Measurements from ENCODE around the gene TTC28. TPM values are rescaled to one million over a fixed set of nuclear protein-coding genes. Genes with fewer than 3 reads are reported as not detected.

TTC28 gene
- total RNA-seq, 1 donor from 2014 or later = 16.4 TPM

DNA sequence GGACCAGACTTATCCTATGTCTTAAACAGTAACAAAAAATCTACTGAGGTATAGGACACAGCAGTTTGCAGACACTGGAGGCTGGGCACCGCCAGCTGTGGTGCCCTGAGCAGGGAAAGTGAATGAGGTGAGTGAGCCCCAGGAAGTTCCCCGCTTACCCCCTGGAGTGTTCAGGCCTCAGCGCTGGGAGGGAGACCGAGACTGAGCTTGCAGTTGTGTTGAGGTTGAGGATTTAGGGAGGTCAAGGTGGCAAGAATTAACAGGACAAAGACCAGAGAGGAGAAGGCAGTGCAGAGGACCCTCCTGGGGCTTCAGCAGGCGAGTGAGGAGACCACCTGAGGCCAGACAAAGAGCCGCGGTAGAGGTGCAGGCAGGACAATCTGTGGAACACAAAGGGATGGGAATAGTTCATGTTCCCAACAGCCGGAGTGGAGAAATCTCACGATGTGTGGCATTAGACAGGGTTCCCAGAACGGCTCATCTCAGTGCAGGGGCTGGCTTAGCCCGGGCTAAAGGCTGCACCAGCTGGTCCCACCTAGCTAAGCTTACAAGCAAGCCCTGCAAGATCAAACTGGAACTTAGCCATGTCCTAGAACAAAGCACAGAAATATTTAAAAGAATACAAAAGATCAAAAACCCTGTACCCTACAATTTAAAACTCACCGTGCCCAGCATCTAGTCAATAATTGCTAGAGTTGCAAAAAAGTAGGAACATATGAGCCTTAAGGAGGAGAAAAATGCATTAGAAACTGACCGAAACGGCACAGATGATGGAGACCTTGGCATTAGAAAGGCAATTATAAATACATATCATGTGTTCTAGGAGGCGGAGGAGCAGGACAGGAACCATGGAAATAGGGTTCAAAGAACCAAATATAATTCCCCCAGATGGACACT, 713.2 kb downstream of the TTC28 start:
- peaks cover 17% of the 10 kb centered on the region for H3K9me3 ChIP-seq (replicated peaks)
- H3K36me3 ChIP-seq = peaks cover 6% of the 10 kb centered on the region
- intact Hi-C loops (cut with micrococcal nuclease) = no loop called here
- no peaks in the 10 kb centered on the region for H3K27me3 ChIP-seq (ENCODE audit: low read depth)
- DNase-seq = no peak
- no peak overlapping the region for H3K27ac ChIP-seq (replicated peaks)
- H3K4me3 ChIP-seq = no peak overlapping the region
- H3K4me1 ChIP-seq = peaks cover 15% of the 10 kb centered on the region
- TF ChIP-seq, protein P1, sequence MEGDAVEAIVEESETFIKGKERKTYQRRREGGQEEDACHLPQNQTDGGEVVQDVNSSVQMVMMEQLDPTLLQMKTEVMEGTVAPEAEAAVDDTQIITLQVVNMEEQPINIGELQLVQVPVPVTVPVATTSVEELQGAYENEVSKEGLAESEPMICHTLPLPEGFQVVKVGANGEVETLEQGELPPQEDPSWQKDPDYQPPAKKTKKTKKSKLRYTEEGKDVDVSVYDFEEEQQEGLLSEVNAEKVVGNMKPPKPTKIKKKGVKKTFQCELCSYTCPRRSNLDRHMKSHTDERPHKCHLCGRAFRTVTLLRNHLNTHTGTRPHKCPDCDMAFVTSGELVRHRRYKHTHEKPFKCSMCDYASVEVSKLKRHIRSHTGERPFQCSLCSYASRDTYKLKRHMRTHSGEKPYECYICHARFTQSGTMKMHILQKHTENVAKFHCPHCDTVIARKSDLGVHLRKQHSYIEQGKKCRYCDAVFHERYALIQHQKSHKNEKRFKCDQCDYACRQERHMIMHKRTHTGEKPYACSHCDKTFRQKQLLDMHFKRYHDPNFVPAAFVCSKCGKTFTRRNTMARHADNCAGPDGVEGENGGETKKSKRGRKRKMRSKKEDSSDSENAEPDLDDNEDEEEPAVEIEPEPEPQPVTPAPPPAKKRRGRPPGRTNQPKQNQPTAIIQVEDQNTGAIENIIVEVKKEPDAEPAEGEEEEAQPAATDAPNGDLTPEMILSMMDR (IDR thresholded peaks at IDR 0.05; ENCODE audit: borderline replicate concordance) = no peak

DNA sequence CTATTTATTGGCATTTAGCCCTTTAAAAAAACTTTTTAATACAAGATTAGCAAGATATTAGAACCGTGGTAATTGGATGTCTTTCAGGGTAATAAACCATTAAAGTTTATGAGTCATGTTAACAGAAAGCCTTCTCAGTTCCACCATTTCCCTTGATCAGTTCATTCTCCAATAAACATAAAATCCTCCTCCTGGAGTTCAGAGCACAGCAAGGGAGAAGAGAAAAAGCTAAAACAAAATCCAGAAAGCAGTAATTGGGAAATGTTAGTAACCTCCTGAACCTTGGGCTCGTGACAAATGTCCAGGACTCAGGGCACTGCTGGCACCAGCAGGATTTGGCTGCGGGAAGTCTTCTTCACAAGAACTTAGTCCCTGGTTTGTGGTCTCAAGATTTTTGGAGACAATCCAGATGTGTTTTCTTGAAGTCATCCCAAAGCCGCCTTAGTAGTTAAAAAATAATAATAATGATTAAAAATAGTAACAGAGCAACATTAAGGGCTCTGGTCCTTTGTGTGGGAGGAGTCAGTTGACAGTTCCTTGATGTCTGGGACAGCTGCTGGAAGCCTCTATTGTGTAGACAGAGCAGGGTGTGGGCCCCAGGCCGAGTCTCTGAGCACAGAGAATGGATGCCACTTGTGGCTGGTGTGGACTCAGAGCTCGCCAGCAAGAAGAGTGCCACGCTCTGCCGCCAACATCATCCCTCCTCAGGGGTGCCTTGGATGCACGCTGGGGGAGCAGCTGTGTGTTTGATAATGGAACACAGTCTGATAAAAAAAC, 717.2 kb downstream of the TTC28 start:
- TF ChIP-seq, protein P1 (IDR thresholded peaks at IDR 0.05; ENCODE audit: borderline replicate concordance) = no peak
- intact Hi-C loops (cut with micrococcal nuclease) = no loop called here
- no peak for DNase-seq
- Histone ChIP-seq H3K27me3 (ENCODE audit: low read depth) (no peaks in the 10 kb centered on the region), H3K36me3 (no peaks in the 10 kb centered on the region), H3K9me3 (replicated peaks) (no peaks in the 10 kb centered on the region), H3K4me3 (no peak overlapping the region), H3K27ac (replicated peaks) (peak overlapping the region; percentile 56), H3K4me1 (peaks cover 35% of the 10 kb centered on the region)

DNA sequence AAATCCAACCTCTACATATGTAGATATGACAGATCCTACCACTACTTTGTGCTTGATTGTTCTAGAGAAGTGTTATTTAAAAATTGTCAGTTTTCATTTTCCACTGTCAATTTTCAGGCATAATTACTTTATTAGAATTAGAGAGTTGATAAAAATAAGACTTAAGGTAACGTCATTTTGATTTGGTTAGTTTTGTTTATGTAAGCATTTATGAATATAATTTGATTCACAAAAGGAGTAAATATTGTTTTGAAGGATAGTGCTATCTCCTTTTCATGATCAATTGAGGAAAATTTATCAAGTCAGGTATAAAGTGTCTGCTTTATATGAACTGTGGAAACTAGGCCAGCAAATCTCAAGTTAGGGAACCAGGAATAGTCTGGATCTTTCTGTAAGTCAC, 718.0 kb downstream of the TTC28 start:
- H3K27me3 ChIP-seq (ENCODE audit: low read depth) = no peaks in the 10 kb centered on the region
- TF ChIP-seq, protein P1 (IDR thresholded peaks at IDR 0.05; ENCODE audit: borderline replicate concordance) = no peak
- intact Hi-C loops (cut with micrococcal nuclease) = no loop called here
- DNase-seq = no peak
- peaks cover 1% of the 10 kb centered on the region for H3K9me3 ChIP-seq (replicated peaks)
- no peak overlapping the region for H3K4me3 ChIP-seq
- H3K36me3 ChIP-seq = no peaks in the 10 kb centered on the region
- peaks cover 35% of the 10 kb centered on the region for H3K4me1 ChIP-seq
- peak overlapping the region; percentile 56 for H3K27ac ChIP-seq (replicated peaks)

DNA sequence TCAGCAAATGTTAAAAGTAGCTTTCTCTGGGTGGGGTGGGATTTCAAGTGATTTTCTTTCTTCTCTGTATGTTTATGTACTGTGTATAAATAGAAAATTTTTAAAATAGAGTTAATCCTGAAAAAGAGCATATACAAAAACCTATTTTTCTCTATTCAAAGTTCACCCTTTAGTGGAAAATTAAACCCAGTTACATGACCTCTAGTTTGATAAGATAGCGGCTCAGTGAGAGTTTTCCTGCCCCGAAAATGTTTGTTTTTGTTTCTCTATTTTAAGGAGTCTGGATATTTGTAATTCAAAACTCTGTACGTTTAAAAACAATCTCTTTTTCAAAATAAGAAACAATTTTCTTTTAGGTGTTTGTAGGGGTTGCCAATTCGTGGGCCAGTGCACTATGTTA, 718.5 kb downstream of the TTC28 start:
- H3K4me1 ChIP-seq = peaks cover 35% of the 10 kb centered on the region
- no peaks in the 10 kb centered on the region for H3K27me3 ChIP-seq (ENCODE audit: low read depth)
- H3K4me3 ChIP-seq = no peak overlapping the region
- H3K36me3 ChIP-seq = no peaks in the 10 kb centered on the region
- peaks cover 4% of the 10 kb centered on the region for H3K9me3 ChIP-seq (replicated peaks)
- TF ChIP-seq, protein P1 (IDR thresholded peaks at IDR 0.05; ENCODE audit: borderline replicate concordance) = no peak
- H3K27ac ChIP-seq (replicated peaks) = peak overlapping the region; percentile 56
- intact Hi-C loops (cut with micrococcal nuclease) = no loop called here
- no peak for DNase-seq

DNA sequence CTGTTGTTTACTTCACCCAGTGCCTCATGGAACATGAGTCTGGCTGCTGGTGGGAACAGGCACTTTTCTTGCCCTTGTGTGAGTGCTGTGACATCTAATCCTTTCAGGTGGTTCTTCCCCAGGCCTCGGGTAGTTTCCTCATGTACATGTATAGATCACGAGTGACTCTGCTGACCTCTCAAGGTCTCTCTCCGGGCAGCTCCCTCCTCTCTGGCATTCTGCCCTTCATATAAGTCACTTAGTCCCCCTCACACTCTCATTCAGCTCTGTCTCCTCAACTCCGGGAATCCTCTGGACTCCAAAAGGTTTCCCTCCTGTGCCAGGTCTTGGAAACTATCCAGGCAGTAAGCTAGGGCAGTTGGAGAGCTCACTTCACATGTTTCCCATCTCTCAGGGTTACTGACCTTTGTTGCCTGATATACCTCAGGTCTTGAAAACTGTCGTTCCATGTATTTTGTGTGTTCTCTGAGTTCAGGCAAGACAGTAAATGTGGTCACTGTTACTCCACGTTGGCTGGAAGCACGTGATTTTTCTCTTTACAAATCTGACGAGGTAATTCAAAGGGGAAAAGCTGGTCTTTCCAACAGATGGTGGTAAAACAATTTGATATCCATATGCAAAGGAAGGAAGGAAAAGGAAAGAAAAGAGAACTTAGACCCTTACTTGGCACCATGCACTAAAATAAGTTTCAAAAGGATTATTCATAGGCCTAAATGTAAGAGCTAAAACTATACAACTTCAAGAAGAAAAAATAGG, 720.1 kb downstream of the TTC28 start:
- H3K36me3 ChIP-seq = no peaks in the 10 kb centered on the region
- H3K9me3 ChIP-seq (replicated peaks) = peaks cover 4% of the 10 kb centered on the region
- intact Hi-C loops (cut with micrococcal nuclease) = no loop called here
- H3K4me1 ChIP-seq = peaks cover 35% of the 10 kb centered on the region
- no peak overlapping the region for H3K4me3 ChIP-seq
- DNase-seq = no peak
- TF ChIP-seq, protein P1 (IDR thresholded peaks at IDR 0.05; ENCODE audit: borderline replicate concordance) = no peak
- H3K27ac ChIP-seq (replicated peaks) = peak overlapping the region; percentile 57
- no peaks in the 10 kb centered on the region for H3K27me3 ChIP-seq (ENCODE audit: low read depth)

Data from left ventricle myocardium inferior (tissue), 1 donor.